BLaER1 treated with 17β-estradiol and CSF1 and Interleukin-3, amounts not matched to agents 10 nM and 100 nM (cell line): ENCODE measurements around the gene CRLF1.
A peak's percentile ranks its signal among the peaks of the same experiment; 100 is the strongest.

ENCODE experiments used
- H3K27ac ChIP-seq, 11 experiments: shearing (Covaris generic); formaldehyde crosslinking; 2 replicates each; pipeline ENCODE4 v1.8.1; 2022
- H3K27me3 ChIP-seq, 11 experiments: shearing (Covaris generic); formaldehyde crosslinking; 2 replicates each; pipeline ENCODE4 v1.8.1; 2022
- H3K36me3 ChIP-seq, 11 experiments: shearing (Covaris generic); formaldehyde crosslinking; 2 replicates each; pipeline ENCODE4 v1.8.1; 2022
- H3K4me1 ChIP-seq, 10 experiments: shearing (Covaris generic); formaldehyde crosslinking; 2 replicates each; pipeline ENCODE4 v1.8.1; 2022
- H3K4me2 ChIP-seq, 11 experiments: shearing (Covaris generic); formaldehyde crosslinking; 2 replicates each; pipeline ENCODE4 v1.8.1; 2022
- H3K4me3 ChIP-seq, 10 experiments: shearing (Covaris generic); formaldehyde crosslinking; 2 replicates each; pipeline ENCODE4 v1.8.1; 2022
- H3K9ac ChIP-seq, 11 experiments: shearing (Covaris generic); formaldehyde crosslinking; 2 replicates each; pipeline ENCODE4 v1.8.1; 2022
- H3K9me3 ChIP-seq, 11 experiments: shearing (Covaris generic); formaldehyde crosslinking; replicated peaks in 1 of 11; 2 replicates each; pipeline ENCODE4 v1.8.1; 2022
- H4K20me1 ChIP-seq, 11 experiments: shearing (Covaris generic); formaldehyde crosslinking; 2 replicates each; pipeline ENCODE4 v1.8.1; 2022
- Cebpa-rat ChIP-seq, 11 experiments: shearing (Covaris generic); IDR thresholded peaks; 2 replicates each; pipeline ENCODE4 v1.8.1; 2022

The CRLF1 gene

GRCh38 chr19:18559685-18560084 is 46.9 kb downstream of the CRLF1 start:
- H3K9ac ChIP-seq: peak overlapping the region in 9 of 11 experiments; percentile 3 to 94 (median 84); a peak in 11 of 22 replicates

DNA sequence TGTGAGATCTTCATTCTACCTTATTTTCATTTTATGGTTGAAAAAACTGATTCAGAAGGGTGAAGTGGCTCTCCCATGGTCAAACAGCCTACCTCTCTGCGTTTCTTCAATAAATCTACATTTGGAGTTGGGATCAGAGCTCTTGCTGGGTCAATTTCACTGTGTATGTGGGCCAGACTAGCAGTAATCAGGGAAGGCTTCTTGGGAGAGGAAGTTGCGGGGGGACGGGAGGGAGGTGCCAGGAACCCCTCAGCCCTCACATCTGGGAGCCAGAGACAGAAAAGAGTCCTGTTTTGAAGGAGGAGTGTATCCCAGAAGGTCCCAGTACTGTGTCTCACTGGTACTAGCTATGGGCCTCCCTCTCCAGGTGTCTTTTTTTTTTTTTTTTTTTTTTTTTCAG is 48.0 kb downstream of the CRLF1 start:
- no peaks in the 10 kb centered on the region for H3K27me3 ChIP-seq
- H3K36me3 ChIP-seq: peaks cover 23 to 37% (median 30%) of the 10 kb centered on the region in 11 experiments
- peaks cover 13 to 24% (median 16%) of the 10 kb centered on the region in 10 experiments; a peak in 19 of 20 replicates for H3K4me1 ChIP-seq
- no peak for TF ChIP-seq Cebpa-rat (IDR thresholded peaks at IDR 0.05)
- H3K9me3 ChIP-seq: no peaks in the 10 kb centered on the region
- H3K9ac ChIP-seq: peak overlapping the region; percentile 78 to 94 (median 88)
- H3K4me2 ChIP-seq: peak overlapping the region; percentile 88 to 99 (median 93)
- peak overlapping the region; percentile 76 to 87 (median 83) for H3K27ac ChIP-seq
- peaks cover 0 to 18% (median 0%) of the 10 kb centered on the region in 11 experiments; a peak in 7 of 22 replicates for H4K20me1 ChIP-seq
- peak overlapping the region; percentile 81 to 99 (median 95) for H3K4me3 ChIP-seq

More at GRCh38 chr19:18559685-18560084, 46.9 kb downstream of the CRLF1 start:
- H3K27me3 ChIP-seq: no peaks in the 10 kb centered on the region
- peak overlapping the region; percentile 88 to 99 (median 93); a peak in 21 of 22 replicates for H3K4me2 ChIP-seq
- TF ChIP-seq Cebpa-rat (IDR thresholded peaks at IDR 0.05): no peak
- peaks cover 13 to 24% (median 16%) of the 10 kb centered on the region in 10 experiments; a peak in 19 of 20 replicates for H3K4me1 ChIP-seq
- peaks cover 33 to 48% (median 41%) of the 10 kb centered on the region in 11 experiments for H3K36me3 ChIP-seq
- H3K27ac ChIP-seq: no peak overlapping the region
- no peaks in the 10 kb centered on the region for H3K9me3 ChIP-seq
- H4K20me1 ChIP-seq: peaks cover 0 to 18% (median 0%) of the 10 kb centered on the region in 11 experiments; a peak in 9 of 22 replicates
- peak overlapping the region in 5 of 10 experiments; percentile 7 to 99 (median 92); a peak in 1 of 20 replicates for H3K4me3 ChIP-seq

GRCh38 chr19:18558202-18558555 is 48.4 kb downstream of the CRLF1 start:
- TF ChIP-seq Cebpa-rat (IDR thresholded peaks at IDR 0.05): no peak
- H3K27ac ChIP-seq: peak overlapping the region; percentile 76 to 87 (median 83)

DNA sequence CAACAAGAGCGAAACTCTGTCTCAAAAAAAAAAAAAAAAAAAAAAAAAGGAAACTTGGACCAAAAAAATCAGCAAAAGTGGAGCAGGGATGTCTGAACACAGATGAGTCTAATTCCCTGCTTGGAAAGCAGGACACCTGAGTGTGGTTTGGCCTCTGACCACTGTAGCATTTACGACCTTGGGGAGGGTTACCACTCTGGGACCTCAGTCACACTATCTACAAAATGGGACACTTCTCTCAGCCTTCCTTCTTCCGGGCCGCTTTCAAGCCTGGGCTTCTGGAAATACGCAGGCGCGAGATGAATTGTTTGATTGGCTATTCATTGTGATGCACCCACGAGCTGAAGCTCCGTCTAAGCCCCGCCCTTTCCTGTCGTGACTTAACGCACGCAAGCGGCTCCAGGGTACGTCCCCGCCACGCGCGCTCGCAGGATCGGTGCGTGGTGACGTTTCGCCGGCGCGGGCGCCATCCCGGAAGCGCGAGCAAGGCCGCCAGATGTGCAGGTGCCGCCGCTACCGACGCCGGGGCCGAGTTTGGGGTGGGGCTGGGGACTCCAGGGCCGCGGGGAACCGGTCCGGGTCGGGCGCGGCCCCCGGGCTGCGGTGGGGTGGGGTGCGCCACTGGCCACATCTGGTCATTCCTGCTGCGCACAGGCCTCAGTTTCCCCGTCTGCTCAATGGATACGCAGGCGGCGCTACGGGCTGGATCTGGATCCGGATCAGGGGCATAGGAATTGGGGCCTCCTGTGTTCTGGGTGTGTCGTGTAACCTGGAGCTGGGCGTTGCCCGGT is 49.0 kb downstream of the CRLF1 start, which contains the start of gene KXD1:
Gene KXD1 (plus strand): TSS at position 460 of the 791 bp plus-strand sequence. CDS start 4,187 bp downstream, outside the sequence.
- H3K27ac ChIP-seq: peak within 1 kb of the TSS; percentile 76 to 87 (median 83)
- peaks cover 0 to 18% (median 0%) of the 10 kb centered on the region in 11 experiments; a peak in 7 of 22 replicates for H4K20me1 ChIP-seq
- peak within 1 kb of the TSS; percentile 81 to 99 (median 95) for H3K4me3 ChIP-seq
- H3K27me3 ChIP-seq: no peaks in the 10 kb centered on the region
- peak within 1 kb of the TSS; percentile 88 to 99 (median 93) for H3K4me2 ChIP-seq
- H3K9me3 ChIP-seq: no peaks in the 10 kb centered on the region
- H3K36me3 ChIP-seq: peaks cover 13 to 27% (median 20%) of the 10 kb centered on the region in 11 experiments
- TF ChIP-seq Cebpa-rat (IDR thresholded peaks at IDR 0.05): no peak
- peaks cover 13 to 24% (median 16%) of the 10 kb centered on the region in 10 experiments; a peak in 19 of 20 replicates for H3K4me1 ChIP-seq
- H3K9ac ChIP-seq: peak within 1 kb of the TSS; percentile 78 to 94 (median 88)

More at GRCh38 chr19:18558202-18558555, 48.4 kb downstream of the CRLF1 start:
- no peaks in the 10 kb centered on the region for H3K9me3 ChIP-seq
- peak overlapping the region; percentile 81 to 99 (median 95) for H3K4me3 ChIP-seq
- no peaks in the 10 kb centered on the region for H3K27me3 ChIP-seq
- peaks cover 13 to 24% (median 16%) of the 10 kb centered on the region in 10 experiments; a peak in 19 of 20 replicates for H3K4me1 ChIP-seq
- peak overlapping the region; percentile 88 to 99 (median 93) for H3K4me2 ChIP-seq
- H3K36me3 ChIP-seq: peaks cover 18 to 33% (median 26%) of the 10 kb centered on the region in 11 experiments
- peaks cover 0 to 18% (median 0%) of the 10 kb centered on the region in 11 experiments; a peak in 7 of 22 replicates for H4K20me1 ChIP-seq
- H3K9ac ChIP-seq: peak overlapping the region; percentile 78 to 94 (median 88)

DNA sequence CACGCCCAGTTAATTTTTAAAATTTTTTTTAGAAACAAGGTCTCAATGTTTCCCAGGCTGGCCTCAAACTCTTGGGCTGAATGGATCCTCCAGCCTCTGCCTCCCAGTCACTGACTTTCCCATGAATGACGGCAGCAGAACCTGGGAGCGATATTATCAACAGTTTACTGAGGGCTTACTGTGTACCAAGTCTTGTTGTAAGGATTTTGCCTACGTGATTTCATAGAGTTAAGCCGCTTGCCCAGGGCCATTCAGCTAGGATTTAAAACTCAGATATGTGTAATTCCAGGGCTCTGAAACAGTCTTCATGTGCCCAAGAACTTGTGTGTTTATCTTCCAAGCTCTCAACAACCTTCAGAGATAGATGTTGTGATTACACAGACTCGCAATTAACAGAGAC is 55.0 kb downstream of the CRLF1 start:
- peak overlapping the region in 4 of 11 experiments; percentile 8 to 38 (median 19); a peak in 3 of 22 replicates for H3K4me2 ChIP-seq
- no peak for TF ChIP-seq Cebpa-rat (IDR thresholded peaks at IDR 0.05)
- H4K20me1 ChIP-seq: no peaks in the 10 kb centered on the region
- H3K36me3 ChIP-seq: no peaks in the 10 kb centered on the region
- no peaks in the 10 kb centered on the region for H3K9me3 ChIP-seq
- peak overlapping the region in 2 of 11 experiments; percentile 14 to 16; a peak in 2 of 22 replicates for H3K9ac ChIP-seq
- H3K27ac ChIP-seq: 0 out of 22 replicates have a peak overlapping the region, but pooled peaks of 1 of the 11 experiments have one; percentile 12
- H3K4me3 ChIP-seq: no peak overlapping the region
- peaks cover 0 to 18% (median 6%) of the 10 kb centered on the region in 10 experiments; a peak in 10 of 20 replicates for H3K4me1 ChIP-seq
- no peaks in the 10 kb centered on the region for H3K27me3 ChIP-seq

DNA sequence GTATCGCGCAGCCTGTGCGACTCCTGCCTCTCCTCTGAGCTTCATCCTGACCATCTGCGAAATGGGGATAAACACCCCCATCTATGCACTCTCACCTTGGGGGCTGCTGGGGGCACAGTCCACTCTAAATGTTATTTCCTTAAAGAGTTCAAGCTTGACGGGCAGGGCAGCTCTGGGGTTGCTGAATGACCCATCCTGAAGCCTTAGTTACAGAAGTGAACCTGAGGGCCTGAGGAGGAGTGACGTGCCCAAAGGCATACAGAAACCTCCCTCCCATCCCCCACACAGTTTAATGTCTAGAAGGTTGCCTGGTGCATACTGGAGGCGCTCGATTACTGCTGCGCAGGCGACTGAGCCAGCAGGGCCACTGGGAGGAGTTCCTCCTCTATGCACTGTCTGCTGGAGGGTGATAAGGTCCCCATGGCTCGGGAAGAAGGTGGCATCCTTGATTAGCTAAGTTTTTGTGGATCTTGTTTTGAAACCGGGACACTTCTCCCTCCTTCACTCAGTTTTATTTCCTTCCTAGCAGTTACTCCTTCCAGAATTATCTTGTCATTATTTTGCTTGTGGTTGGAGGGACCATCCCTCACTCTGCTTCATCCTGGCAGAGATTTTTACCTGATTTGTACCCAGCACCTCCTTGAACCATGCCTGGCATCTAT is 62.7 kb downstream of the CRLF1 start:
- Histone ChIP-seq H3K27me3 (no peaks in the 10 kb centered on the region), H3K9ac (peak overlapping the region; percentile 38 to 72 (median 64); a peak in 19 of 22 replicates), H3K27ac (peak overlapping the region in 10 of 11 experiments; percentile 30 to 84 (median 60); a peak in 17 of 22 replicates), H3K4me2 (peak overlapping the region; percentile 54 to 92 (median 83)), H3K36me3 (peaks cover 27 to 31% (median 29%) of the 10 kb centered on the region in 11 experiments), H3K4me3 (peak overlapping the region; percentile 43 to 80 (median 62); a peak in 19 of 20 replicates), H3K9me3 (no peaks in the 10 kb centered on the region), H4K20me1 (peaks cover 0 to 14% (median 0%) of the 10 kb centered on the region in 11 experiments; a peak in 6 of 22 replicates), H3K4me1 (peaks cover 21 to 33% (median 26%) of the 10 kb centered on the region in 10 experiments)
- TF ChIP-seq Cebpa-rat (IDR thresholded peaks at IDR 0.05): no peak
